ENCODE results near the gene ADIPOR1.

- no peak for TF ChIP-seq CTCF (IDR thresholded peaks at IDR 0.05)
- TF ChIP-seq POLR2A (IDR thresholded peaks at IDR 0.05): no peak
- no peak for TF ChIP-seq EP300 (IDR thresholded peaks at IDR 0.05)
- no peak for TF ChIP-seq POLR2AphosphoS5 (IDR thresholded peaks at IDR 0.05)
Observed at GRCh38 chr1:202991112-202991511, 33.0 kb upstream of the ADIPOR1 start.

All from suprapubic skin (tissue), 4 donors.